HL-60 (cell line): ENCODE data around the gene ACVRL1.

Experiments used
- DNase-seq, 2 experiments: peaks; one replicate each; pipeline ENCODE4 v3.0.0-alpha.2; 2010 to 2020; ENCODE audit warnings: low read depth in 1 of 2, low spot score in 1 of 2
- H3K27ac ChIP-seq: fragments of 250-450 bp; sonication (Bioruptor Pico); replicated peaks from 2 replicates; pipeline ENCODE4 v1.5.1; 2020; ENCODE audit warnings: mild to moderate bottlenecking, moderate library complexity
- H3K27me3 ChIP-seq: fragments of 250-450 bp; sonication (Bioruptor Pico); 2 replicates; pipeline ENCODE4 v1.5.1; 2021; ENCODE audit warnings: mild to moderate bottlenecking, moderate library complexity; ENCODE audit not compliant: insufficient read depth, poor library complexity, severe bottlenecking
- H3K4me3 ChIP-seq: replicated peaks from 2 replicates; pipeline ENCODE4 v1.5.1; 2011; ENCODE audit warnings: mild to moderate bottlenecking, control low read depth, low read length; ENCODE audit not compliant: insufficient read depth
- GABPA ChIP-seq: IDR thresholded peaks from 2 replicates; pipeline ENCODE4 v1.6.1; 2012; ENCODE audit warnings: low read depth
- POLR2AphosphoS5 ChIP-seq: IDR thresholded peaks from 2 replicates; pipeline ENCODE4 v1.6.1; 2012; ENCODE audit warnings: low read depth
- SPI1 ChIP-seq: IDR thresholded peaks from 2 replicates; pipeline ENCODE4 v1.6.1; 2012; ENCODE audit warnings: low read depth, mild to moderate bottlenecking, borderline replicate concordance
- TF ChIP-seq, protein P1 (sequence below): IDR thresholded peaks from 2 replicates; pipeline ENCODE4 v1.6.1; 2012; ENCODE audit warnings: low read depth; ENCODE audit not compliant: insufficient replicate concordance
- TF ChIP-seq, protein P2 (sequence below): IDR thresholded peaks from one replicate; pipeline ENCODE4 v1.5.1; 2011; ENCODE audit warnings: low read length, control low read depth, inconsistent platforms; ENCODE audit not compliant: insufficient read depth

Gene ACVRL1

DNA sequence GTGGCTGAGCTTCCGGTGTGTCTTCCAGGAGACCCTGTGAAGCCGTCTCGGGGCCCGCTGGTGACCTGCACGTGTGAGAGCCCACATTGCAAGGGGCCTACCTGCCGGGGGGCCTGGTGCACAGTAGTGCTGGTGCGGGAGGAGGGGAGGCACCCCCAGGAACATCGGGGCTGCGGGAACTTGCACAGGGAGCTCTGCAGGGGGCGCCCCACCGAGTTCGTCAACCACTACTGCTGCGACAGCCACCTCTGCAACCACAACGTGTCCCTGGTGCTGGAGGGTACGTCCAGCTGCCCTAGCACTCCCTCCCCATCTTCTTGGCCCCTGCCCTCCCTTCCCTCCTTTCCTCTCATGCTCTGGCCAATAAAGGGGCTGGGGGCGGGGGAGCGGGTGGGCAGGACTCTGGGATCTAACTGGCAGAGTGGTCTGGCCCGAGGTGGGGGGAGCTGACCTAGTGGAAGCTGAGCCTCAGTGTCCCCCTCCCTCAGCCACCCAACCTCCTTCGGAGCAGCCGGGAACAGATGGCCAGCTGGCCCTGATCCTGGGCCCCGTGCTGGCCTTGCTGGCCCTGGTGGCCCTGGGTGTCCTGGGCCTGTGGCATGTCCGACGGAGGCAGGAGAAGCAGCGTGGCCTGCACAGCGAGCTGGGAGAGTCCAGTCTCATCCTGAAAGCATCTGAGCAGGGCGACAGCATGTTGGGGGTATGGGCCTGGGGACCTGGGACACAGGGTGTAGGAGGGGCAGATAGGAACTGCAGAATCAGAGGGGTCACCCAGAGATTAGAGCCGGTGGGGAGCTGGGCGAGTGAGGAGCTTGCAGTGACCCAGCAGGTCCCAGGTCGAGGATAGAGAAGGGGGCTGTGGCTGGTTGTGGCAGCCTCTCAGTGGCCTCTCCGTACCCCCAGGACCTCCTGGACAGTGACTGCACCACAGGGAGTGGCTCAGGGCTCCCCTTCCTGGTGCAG, 6.0 kb downstream of the ACVRL1 start:
- Histone ChIP-seq H3K4me3 (no peak overlapping the region), H3K27ac (no peak overlapping the region), H3K27me3 (peaks cover 6% of the 10 kb centered on the region)
- no peak for DNase-seq
- TF ChIP-seq, protein P1, sequence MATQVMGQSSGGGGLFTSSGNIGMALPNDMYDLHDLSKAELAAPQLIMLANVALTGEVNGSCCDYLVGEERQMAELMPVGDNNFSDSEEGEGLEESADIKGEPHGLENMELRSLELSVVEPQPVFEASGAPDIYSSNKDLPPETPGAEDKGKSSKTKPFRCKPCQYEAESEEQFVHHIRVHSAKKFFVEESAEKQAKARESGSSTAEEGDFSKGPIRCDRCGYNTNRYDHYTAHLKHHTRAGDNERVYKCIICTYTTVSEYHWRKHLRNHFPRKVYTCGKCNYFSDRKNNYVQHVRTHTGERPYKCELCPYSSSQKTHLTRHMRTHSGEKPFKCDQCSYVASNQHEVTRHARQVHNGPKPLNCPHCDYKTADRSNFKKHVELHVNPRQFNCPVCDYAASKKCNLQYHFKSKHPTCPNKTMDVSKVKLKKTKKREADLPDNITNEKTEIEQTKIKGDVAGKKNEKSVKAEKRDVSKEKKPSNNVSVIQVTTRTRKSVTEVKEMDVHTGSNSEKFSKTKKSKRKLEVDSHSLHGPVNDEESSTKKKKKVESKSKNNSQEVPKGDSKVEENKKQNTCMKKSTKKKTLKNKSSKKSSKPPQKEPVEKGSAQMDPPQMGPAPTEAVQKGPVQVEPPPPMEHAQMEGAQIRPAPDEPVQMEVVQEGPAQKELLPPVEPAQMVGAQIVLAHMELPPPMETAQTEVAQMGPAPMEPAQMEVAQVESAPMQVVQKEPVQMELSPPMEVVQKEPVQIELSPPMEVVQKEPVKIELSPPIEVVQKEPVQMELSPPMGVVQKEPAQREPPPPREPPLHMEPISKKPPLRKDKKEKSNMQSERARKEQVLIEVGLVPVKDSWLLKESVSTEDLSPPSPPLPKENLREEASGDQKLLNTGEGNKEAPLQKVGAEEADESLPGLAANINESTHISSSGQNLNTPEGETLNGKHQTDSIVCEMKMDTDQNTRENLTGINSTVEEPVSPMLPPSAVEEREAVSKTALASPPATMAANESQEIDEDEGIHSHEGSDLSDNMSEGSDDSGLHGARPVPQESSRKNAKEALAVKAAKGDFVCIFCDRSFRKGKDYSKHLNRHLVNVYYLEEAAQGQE, result no peak
- TF ChIP-seq, protein P2, sequence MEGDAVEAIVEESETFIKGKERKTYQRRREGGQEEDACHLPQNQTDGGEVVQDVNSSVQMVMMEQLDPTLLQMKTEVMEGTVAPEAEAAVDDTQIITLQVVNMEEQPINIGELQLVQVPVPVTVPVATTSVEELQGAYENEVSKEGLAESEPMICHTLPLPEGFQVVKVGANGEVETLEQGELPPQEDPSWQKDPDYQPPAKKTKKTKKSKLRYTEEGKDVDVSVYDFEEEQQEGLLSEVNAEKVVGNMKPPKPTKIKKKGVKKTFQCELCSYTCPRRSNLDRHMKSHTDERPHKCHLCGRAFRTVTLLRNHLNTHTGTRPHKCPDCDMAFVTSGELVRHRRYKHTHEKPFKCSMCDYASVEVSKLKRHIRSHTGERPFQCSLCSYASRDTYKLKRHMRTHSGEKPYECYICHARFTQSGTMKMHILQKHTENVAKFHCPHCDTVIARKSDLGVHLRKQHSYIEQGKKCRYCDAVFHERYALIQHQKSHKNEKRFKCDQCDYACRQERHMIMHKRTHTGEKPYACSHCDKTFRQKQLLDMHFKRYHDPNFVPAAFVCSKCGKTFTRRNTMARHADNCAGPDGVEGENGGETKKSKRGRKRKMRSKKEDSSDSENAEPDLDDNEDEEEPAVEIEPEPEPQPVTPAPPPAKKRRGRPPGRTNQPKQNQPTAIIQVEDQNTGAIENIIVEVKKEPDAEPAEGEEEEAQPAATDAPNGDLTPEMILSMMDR, result no peak
- no peak for TF ChIP-seq SPI1
- no peak for TF ChIP-seq GABPA
- no peak for TF ChIP-seq POLR2AphosphoS5

- H3K27ac ChIP-seq, result no peak overlapping the region
- TF ChIP-seq, protein P2, result no peak
- TF ChIP-seq GABPA, result no peak
- TF ChIP-seq POLR2AphosphoS5, result no peak
- TF ChIP-seq, protein P1, result no peak
- no peak for TF ChIP-seq SPI1
- H3K4me3 ChIP-seq, result no peak overlapping the region
- no peak for DNase-seq
- peaks cover 6% of the 10 kb centered on the region for H3K27me3 ChIP-seq
Measured at GRCh38 chr12:51914034-51914923, 7.0 kb downstream of the ACVRL1 start.

DNA sequence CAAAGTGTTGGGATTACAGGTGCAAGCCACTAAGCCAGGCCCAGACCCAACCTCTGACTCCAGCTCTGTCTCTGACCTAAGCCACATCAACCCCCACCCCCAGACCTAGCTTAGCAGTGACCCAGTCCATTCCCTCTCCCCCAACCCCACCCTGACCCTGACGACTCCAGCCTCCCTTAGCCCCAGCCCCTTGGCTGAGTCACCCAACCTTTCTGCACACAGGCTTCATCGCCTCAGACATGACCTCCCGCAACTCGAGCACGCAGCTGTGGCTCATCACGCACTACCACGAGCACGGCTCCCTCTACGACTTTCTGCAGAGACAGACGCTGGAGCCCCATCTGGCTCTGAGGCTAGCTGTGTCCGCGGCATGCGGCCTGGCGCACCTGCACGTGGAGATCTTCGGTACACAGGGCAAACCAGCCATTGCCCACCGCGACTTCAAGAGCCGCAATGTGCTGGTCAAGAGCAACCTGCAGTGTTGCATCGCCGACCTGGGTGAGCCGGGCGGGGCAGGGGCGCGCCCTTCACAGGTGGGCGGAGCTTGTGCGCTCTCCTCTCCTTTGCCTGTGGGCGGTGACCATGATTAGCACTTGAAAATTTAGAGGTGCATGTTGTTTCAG, 7.8 kb downstream of the ACVRL1 start:
- Histone ChIP-seq H3K4me3 (no peak overlapping the region), H3K27me3 (no peaks in the 10 kb centered on the region), H3K27ac (no peak overlapping the region)
- no peak for DNase-seq
- TF ChIP-seq, protein P2, result no peak
- TF ChIP-seq POLR2AphosphoS5 (no peak), SPI1 (no peak), GABPA (no peak)
- TF ChIP-seq, protein P1, result no peak
